GM13977 (cell line): ENCODE measurements around the gene TOR2A.
A peak's percentile ranks its signal among the peaks of the same experiment; 100 is the strongest.

Experiments used
- DNase-seq: peaks from one replicate; pipeline ENCODE4 v3.0.0; 2012; ENCODE audit warnings: low spot score
- CTCF ChIP-seq: IDR thresholded peaks from 2 replicates; pipeline ENCODE4 v1.5.1; 2012; ENCODE audit warnings: mild to moderate bottlenecking, control low read depth; ENCODE audit not compliant: insufficient read depth; ENCODE audit errors: extremely low read depth, missing control alignments
- in situ Hi-C: fragments of 300-500 bp; cut with MboI; formaldehyde crosslinking; loops from one replicate; pipeline ENCODE4 v1.12.0; 2022; ENCODE audit warnings: low sequenced_read_pairs, low pct_unique_long_range_greater_than_20kb, mixed read lengths, inconsistent platforms; ENCODE audit not compliant: unreplicated experiment

TOR2A gene

GRCh38 chr9:127711226-127711701, 23.8 kb downstream of the TOR2A start:
- TF ChIP-seq CTCF = no peak
- in situ Hi-C loops = no loop called here
- DNase-seq = no peak

GRCh38 chr9:127710204-127710783, 24.8 kb downstream of the TOR2A start:
- DNase-seq = no peak
- TF ChIP-seq CTCF = no peak
- in situ Hi-C loops = no loop called here

GRCh38 chr9:127708952-127709587, 26.0 kb downstream of the TOR2A start:
- no peak for DNase-seq
- no peak for TF ChIP-seq CTCF
- in situ Hi-C loops = no loop called here

- in situ Hi-C loops = no loop called here
- peak; percentile 58 for DNase-seq
- TF ChIP-seq CTCF = peak; percentile 27
Observed at GRCh38 chr9:127707766-127708165, 27.3 kb downstream of the TOR2A start.

DNA sequence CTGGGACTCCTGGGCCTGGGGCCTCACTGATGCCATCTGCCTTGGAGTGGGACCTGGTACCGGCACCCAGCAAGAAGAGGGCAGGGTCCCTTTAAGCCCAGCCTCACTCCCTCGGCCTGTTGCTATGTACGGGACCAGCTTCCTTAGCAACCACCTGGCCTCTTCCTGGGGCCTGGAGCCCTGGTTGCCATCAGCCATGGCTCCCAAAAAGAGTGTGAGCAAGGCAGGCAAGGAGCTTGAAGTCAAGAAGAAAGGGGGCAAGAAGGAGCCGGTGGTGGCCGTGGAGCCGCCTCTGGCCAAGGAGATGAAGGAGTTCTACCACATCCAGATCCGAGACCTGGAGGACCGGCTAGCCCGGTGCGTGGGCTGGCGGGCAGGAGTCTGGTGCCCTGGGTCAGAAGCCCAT, 28.3 kb downstream of the TOR2A start, which contains the start of gene CFAP157:
Gene CFAP157, plus strand, starts transcription at position 153 of the 406 bp plus-strand sequence. Its CDS starts 44 bp downstream, at position 197.
- TF ChIP-seq CTCF = no peak
- in situ Hi-C loops = no loop called here
- DNase-seq = no peak

DNA sequence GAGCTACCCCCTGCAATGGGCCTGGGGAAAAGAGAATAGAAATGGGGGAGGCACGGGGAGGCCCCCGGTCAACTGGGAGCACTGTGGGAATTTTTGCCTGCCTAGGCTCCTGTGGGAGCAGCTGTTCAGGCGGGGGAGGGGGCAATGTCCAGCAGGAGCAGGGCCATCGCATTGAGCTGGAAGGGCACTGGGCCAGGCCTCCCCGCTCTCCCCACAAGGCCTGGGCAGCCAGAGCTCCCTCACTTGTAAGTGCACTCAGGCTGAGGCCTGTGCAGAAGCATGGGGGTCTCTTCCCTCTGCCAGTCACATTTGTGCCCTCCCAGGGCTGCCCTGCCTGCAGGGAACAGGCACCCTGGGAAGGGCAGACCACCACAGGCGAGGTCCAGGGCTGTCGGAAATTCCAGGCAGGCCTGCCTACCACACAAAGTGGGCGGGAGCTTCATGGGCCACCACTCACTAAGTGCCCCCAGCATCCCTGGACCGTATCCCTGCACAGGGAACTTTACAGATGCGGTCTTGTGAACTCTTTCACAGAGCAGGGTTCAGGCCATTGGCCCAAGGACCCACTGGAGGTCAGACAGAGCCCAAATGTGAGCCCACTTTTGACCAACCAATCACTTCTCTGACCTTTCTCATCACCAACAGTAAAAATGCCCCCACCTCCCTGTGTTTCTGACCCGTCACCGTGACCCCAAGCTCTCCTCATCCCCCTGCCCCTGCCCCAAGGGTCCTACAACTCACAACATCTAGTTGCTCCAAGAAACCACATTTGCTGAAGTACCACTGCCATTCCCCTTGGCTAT, 29.3 kb downstream of the TOR2A start:
- DNase-seq = no peak
- in situ Hi-C loops = no loop called here
- no peak for TF ChIP-seq CTCF
